Fibroblast of skin of right biceps (primary cell): ENCODE results near the gene NINJ2.
A peak's percentile ranks its signal among the peaks of the same experiment; 100 is the strongest.
"Not testable (repeated sequence)": the region's sequence is repeated elsewhere in the genome, so short reads cannot be mapped to it uniquely, and the experiment has no call there.

ENCODE experiments used
- DNase-seq: peaks from one replicate; pipeline ENCODE4 v3.0.0-alpha.2; 2013

NINJ2 gene

GRCh38 chr12:639988-640387 is 23.3 kb downstream of the NINJ2 start:
- no peak for DNase-seq

- DNase-seq: no peak
Observed at GRCh38 chr12:639566-639965, 23.7 kb downstream of the NINJ2 start.

- DNase-seq: no peak
Observed at GRCh38 chr12:638953-639557, 24.2 kb downstream of the NINJ2 start.

GRCh38 chr12:636632-637031 is 26.6 kb downstream of the NINJ2 start:
- no peak for DNase-seq

- peak; percentile 10 for DNase-seq
Observed at GRCh38 chr12:633731-634130, 29.5 kb downstream of the NINJ2 start.

- DNase-seq: peak; percentile 88
Observed at GRCh38 chr12:632102-632696, 31.0 kb downstream of the NINJ2 start.

GRCh38 chr12:630656-631632 is 32.3 kb downstream of the NINJ2 start:
- no peak for DNase-seq

- not testable (repeated sequence) for DNase-seq
Observed at GRCh38 chr12:628742-629078, 34.5 kb downstream of the NINJ2 start.

- DNase-seq: no peak
Observed at GRCh38 chr12:627863-628741, 35.1 kb downstream of the NINJ2 start.

- no peak for DNase-seq
Observed at GRCh38 chr12:627285-627684, 36.0 kb downstream of the NINJ2 start.

- DNase-seq: no peak
Observed at GRCh38 chr12:625998-626397, 37.2 kb downstream of the NINJ2 start.

- DNase-seq: no peak
Observed at GRCh38 chr12:623865-624372, 39.3 kb downstream of the NINJ2 start.

GRCh38 chr12:623172-623864 is 39.9 kb downstream of the NINJ2 start:
- DNase-seq: no peak

GRCh38 chr12:622416-622815 is 40.8 kb downstream of the NINJ2 start:
- DNase-seq: no peak

- DNase-seq: no peak
Observed at GRCh38 chr12:619346-619745, 43.9 kb downstream of the NINJ2 start.

GRCh38 chr12:618605-619004 is 44.6 kb downstream of the NINJ2 start:
- DNase-seq: no peak

GRCh38 chr12:617304-617915 is 45.8 kb downstream of the NINJ2 start:
- DNase-seq: no peak

- DNase-seq: no peak
Observed at GRCh38 chr12:615620-616019, 47.6 kb downstream of the NINJ2 start.

- peak; percentile 11 for DNase-seq
Observed at GRCh38 chr12:614411-614970, 48.8 kb downstream of the NINJ2 start.

- no peak for DNase-seq
Observed at GRCh38 chr12:613996-614395, 49.2 kb downstream of the NINJ2 start.

GRCh38 chr12:612886-613285 is 50.4 kb downstream of the NINJ2 start:
- DNase-seq: no peak
